Keratinocyte (primary cell): ENCODE results near the gene PCDH9. TPM values are rescaled to one million over a fixed set of nuclear protein-coding genes. Genes with fewer than 3 reads are reported as not detected.

Experiments used
- DNase-seq: peaks from one replicate; pipeline ENCODE4 v3.0.0-alpha.2; 2011; ENCODE audit warnings: low read depth, missing footprints, low spot score
- FAIRE-seq: peaks from 2 replicates; lab custom pipeline; 2011; peaks lifted over from hg19 to GRCh38; lab: Jason Lieb, UNC
- H2AFZ ChIP-seq: 2 replicates; pipeline ENCODE4 v1.6.0; 2012; ENCODE audit warnings: low read length, control low read depth, inconsistent platforms; ENCODE audit not compliant: control insufficient read depth
- H3K27ac ChIP-seq: 2 replicates; pipeline ENCODE4 v1.5.1; 2011; ENCODE audit warnings: low read length; ENCODE audit not compliant: control insufficient read depth, insufficient read depth
- H3K27me3 ChIP-seq: 3 replicates; pipeline ENCODE4 v1.6.0; 2011; ENCODE audit warnings: low read length; ENCODE audit not compliant: control insufficient read depth, insufficient read depth; ENCODE audit errors: extremely low read depth
- H3K36me3 ChIP-seq, 2 experiments: 2 replicates in 1 of 2; 3 replicates in 1 of 2; pipeline ENCODE4 v1.5.1; 2011; ENCODE audit warnings: low read length in 2 of 2, mild to moderate bottlenecking in 1 of 2; ENCODE audit not compliant: control insufficient read depth in 2 of 2, insufficient read depth in 2 of 2; ENCODE audit errors: extremely low read depth in 1 of 2
- H3K4me1 ChIP-seq: 3 replicates; pipeline ENCODE4 v1.5.1; 2011; ENCODE audit warnings: low read length; ENCODE audit not compliant: control insufficient read depth, insufficient read depth; ENCODE audit errors: extremely low read depth
- H3K4me2 ChIP-seq: 3 replicates; pipeline ENCODE4 v1.6.0; 2011; ENCODE audit warnings: low read depth, low read length; ENCODE audit not compliant: control insufficient read depth, insufficient read depth; ENCODE audit errors: extremely low read depth
- H3K4me3 ChIP-seq, 3 experiments: fragments of 200-600 bp in 1 of 3; sonication (generic) in 1 of 3; 2 replicates in 2 of 3; 3 replicates in 1 of 3; pipeline ENCODE4 v1.5.1; 2011 to 2016; ENCODE audit warnings: low read length in 3 of 3, mild to moderate bottlenecking in 3 of 3, control low read depth in 2 of 3, inconsistent platforms in 1 of 3, low read depth in 1 of 3, mixed read lengths in 1 of 3, mixed run types in 1 of 3, moderate library complexity in 1 of 3; ENCODE audit not compliant: control insufficient read depth in 2 of 3, insufficient read depth in 2 of 3; ENCODE audit errors: extremely low read depth in 1 of 3
- H3K79me2 ChIP-seq: 2 replicates; pipeline ENCODE4 v1.6.0; 2012; ENCODE audit warnings: low read length; ENCODE audit not compliant: control insufficient read depth, insufficient read depth
- H3K9ac ChIP-seq: 3 replicates; pipeline ENCODE4 v1.6.0; 2011; ENCODE audit warnings: low read length; ENCODE audit not compliant: control insufficient read depth, insufficient read depth; ENCODE audit errors: extremely low read depth
- H3K9me1 ChIP-seq: 3 replicates; pipeline ENCODE4 v1.6.0; 2011; ENCODE audit warnings: low read length; ENCODE audit not compliant: control insufficient read depth, insufficient read depth; ENCODE audit errors: extremely low read depth
- H3K9me3 ChIP-seq: 2 replicates; pipeline ENCODE4 v1.5.1; 2012; ENCODE audit warnings: low read depth, low read length; ENCODE audit not compliant: control insufficient read depth
- H4K20me1 ChIP-seq: 3 replicates; pipeline ENCODE4 v1.6.0; 2011; ENCODE audit warnings: low read length; ENCODE audit not compliant: control insufficient read depth, insufficient read depth; ENCODE audit errors: extremely low read depth
- CTCF ChIP-seq, 3 experiments: IDR thresholded peaks in 1 of 3; conservative IDR thresholded peaks in 1 of 3; optimal IDR thresholded peaks in 1 of 3; 2 replicates in 2 of 3; 3 replicates in 1 of 3; pipeline versions ENCODE3 to v1.5.1; 2011; ENCODE audit warnings: low read length in 3 of 3, mild to moderate bottlenecking in 3 of 3, moderate library complexity in 2 of 3, control low read depth in 1 of 3, inconsistent platforms in 1 of 3; ENCODE audit not compliant: insufficient read depth in 2 of 3; ENCODE audit errors: extremely low read depth in 1 of 3
- EZH2 ChIP-seq: IDR thresholded peaks from one replicate; pipeline ENCODE4 v1.6.1; 2012; ENCODE audit warnings: inconsistent platforms, mild to moderate bottlenecking, low read length, moderate library complexity
- dilution Hi-C: fragments of 300-500 bp; cut with MboI; formaldehyde crosslinking; loops from one replicate; pipeline ENCODE4 v1.7.0; 2020; ENCODE audit warnings: low sequenced_read_pairs; ENCODE audit not compliant: extremely low pct_ligation_motif_present
- polyA plus RNA-seq, 5 experiments: library from polyadenylated mRNA; depleted of rRNA in 3 of 5; stranded (reverse) in 3 of 5; stranded (forward) in 1 of 5; unstranded in 1 of 5; fragments of >200 nt; gene quantifications; 1 replicate in 1 of 5; 2 replicates in 3 of 5; 3 replicates in 1 of 5; pipeline versions ENCODE4 v1.2.1 to v1.2.3, GENCODE V29; 2011 to 2012; ENCODE audit warnings: missing spikeins in 2 of 5, low read depth in 1 of 5, low replicate concordance in 1 of 5

The PCDH9 gene
- polyA plus RNA-seq, 1 donor (not counting 4 experiments of a cell fraction or from before 2014, with no cell fraction given) = 0.21 TPM

GRCh38 chr13:67208552-67208951, 21.6 kb downstream of the PCDH9 start:
- H3K4me2 ChIP-seq = no peak overlapping the region
- no peaks in the 10 kb centered on the region for H3K79me2 ChIP-seq
- H2AFZ ChIP-seq = no peak overlapping the region
- DNase-seq = no peak
- TF ChIP-seq EZH2 (no peak), CTCF (optimal IDR thresholded peaks at IDR 0.05 in 1 of 3, IDR thresholded peaks at IDR 0.05 in 1 of 3, conservative IDR thresholded peaks at IDR 0.05 in 1 of 3; ENCODE audit: extremely low read depth in 1 of 3, insufficient read depth in 2 of 3, low read length in 3 of 3) (no peak)
- FAIRE-seq = no peak
- no peaks in the 10 kb centered on the region for H3K36me3 ChIP-seq
- no peaks in the 10 kb centered on the region for H3K4me1 ChIP-seq
- no peaks in the 10 kb centered on the region for H3K9me3 ChIP-seq
- no peak overlapping the region for H3K9ac ChIP-seq
- no peak overlapping the region for H3K4me3 ChIP-seq
- H4K20me1 ChIP-seq = no peaks in the 10 kb centered on the region
- no peaks in the 10 kb centered on the region for H3K27me3 ChIP-seq
- dilution Hi-C loops = no loop called here
- no peaks in the 10 kb centered on the region for H3K9me1 ChIP-seq
- no peak overlapping the region for H3K27ac ChIP-seq

GRCh38 chr13:67204764-67205163, 25.4 kb downstream of the PCDH9 start:
- Histone ChIP-seq H2AFZ (no peak overlapping the region), H3K4me3 (no peak overlapping the region), H3K79me2 (no peaks in the 10 kb centered on the region), H3K36me3 (no peaks in the 10 kb centered on the region), H3K9me3 (no peaks in the 10 kb centered on the region), H3K9me1 (no peaks in the 10 kb centered on the region), H3K9ac (no peak overlapping the region), H3K4me1 (no peaks in the 10 kb centered on the region), H3K27ac (no peak overlapping the region), H3K27me3 (no peaks in the 10 kb centered on the region), H4K20me1 (no peaks in the 10 kb centered on the region), H3K4me2 (no peak overlapping the region)
- FAIRE-seq = no peak
- TF ChIP-seq EZH2 = no peak
- TF ChIP-seq CTCF (optimal IDR thresholded peaks at IDR 0.05 in 1 of 3, IDR thresholded peaks at IDR 0.05 in 1 of 3, conservative IDR thresholded peaks at IDR 0.05 in 1 of 3; ENCODE audit: extremely low read depth in 1 of 3, insufficient read depth in 2 of 3, low read length in 3 of 3) = no peak
- no peak for DNase-seq
- dilution Hi-C loops = no loop called here
